Stimulated activated CD4-positive, alpha-beta T cell treated with anti-CD3 and anti-CD28 coated beads, Interleukin-1b, Interleukin-23, amount 100 ng/mL, for 48 hours (primary cell): ENCODE data around the gene MMP23B.
"Not testable (repeated sequence)": the region's sequence is repeated elsewhere in the genome, so short reads cannot be mapped to it uniquely, and the experiment has no call there.

Experiments
- DNase-seq: peaks from one replicate; pipeline ENCODE4 v3.0.0-alpha.2; 2020

Gene MMP23B

GRCh38 chr1:1671365-1672119, 39.6 kb downstream of the MMP23B start:
- DNase-seq = no peak

GRCh38 chr1:1672181-1672965, 40.4 kb downstream of the MMP23B start:
- DNase-seq = no peak

- DNase-seq = not testable (repeated sequence)
These were observed 42.8 kb downstream of the MMP23B start for GRCh38 chr1:1674806-1675205.

- not testable (repeated sequence) for DNase-seq
These were observed 43.2 kb downstream of the MMP23B start for GRCh38 chr1:1675218-1675617.

- DNase-seq = not testable (repeated sequence)
These were observed 44.1 kb downstream of the MMP23B start for GRCh38 chr1:1676087-1676486.

- DNase-seq = peak; percentile 41
These were observed 46.0 kb downstream of the MMP23B start for GRCh38 chr1:1677718-1678580.

GRCh38 chr1:1678581-1679380, 46.8 kb downstream of the MMP23B start:
- DNase-seq = peak; percentile 72

- DNase-seq = peak; percentile 1
These were observed 48.3 kb downstream of the MMP23B start for GRCh38 chr1:1680031-1680911.

- peak; percentile 0 for DNase-seq
These were observed 48.9 kb downstream of the MMP23B start for GRCh38 chr1:1680912-1681273.

GRCh38 chr1:1683104-1683905, 51.3 kb downstream of the MMP23B start:
- peak; percentile 0 for DNase-seq
